Thoracic aorta (tissue), 2 donors: ENCODE results near the gene NRP1. TPM values are rescaled to one million over a fixed set of nuclear protein-coding genes. Genes with fewer than 3 reads are reported as not detected.

Experiments used
- ATAC-seq: fragments of 150-250 bp; one replicate; pipeline ENCODE4 v1.8.0; 2017; ENCODE audit warnings: low read depth; ENCODE audit not compliant: insufficient number of reproducible peaks, low FRiP score
- DNase-seq: peaks from one replicate; pipeline ENCODE4 v3.0.0-alpha.2; 2020; ENCODE audit warnings: low spot score
- H3K27ac ChIP-seq, 2 donors: fragments of 200-600 bp; sonication (generic); 1 replicate in 1 of 2; 2 replicates in 1 of 2; pipeline ENCODE4 v1.5.1; 2016; ENCODE audit warnings: mild to moderate bottlenecking in 2 of 2, moderate library complexity in 2 of 2
- H3K27me3 ChIP-seq: fragments of 200-600 bp; sonication (generic); replicated peaks from 2 replicates; pipeline ENCODE4 v1.6.0; 2016; ENCODE audit warnings: mild to moderate bottlenecking; ENCODE audit not compliant: insufficient read depth
- H3K36me3 ChIP-seq: fragments of 200-600 bp; sonication (generic); one replicate; pipeline ENCODE4 v1.5.1; 2016
- H3K4me1 ChIP-seq, 2 donors: fragments of 200-600 bp; sonication (generic); 1 replicate in 1 of 2; 2 replicates in 1 of 2; pipeline versions ENCODE4 v1.5.1 to v1.6.0; 2016; ENCODE audit warnings: low read depth in 2 of 2, mild to moderate bottlenecking in 1 of 2; ENCODE audit not compliant: control insufficient read depth in 1 of 2
- H3K4me3 ChIP-seq: fragments of 200-600 bp; sonication (generic); 2 replicates; pipeline ENCODE4 v1.5.1; 2016; ENCODE audit warnings: mild to moderate bottlenecking
- H3K9me3 ChIP-seq: fragments of 200-600 bp; sonication (generic); 2 replicates; pipeline ENCODE4 v1.5.1; 2016
- CTCF ChIP-seq: fragments of 200-600 bp; sonication (generic); IDR thresholded peaks from one replicate; pipeline ENCODE4 v1.5.1; 2019; ENCODE audit warnings: antibody characterized with exemption
- total RNA-seq, 2 donors: library from RNA; depleted of rRNA; stranded (reverse); fragments of >200 nt; gene quantifications; one replicate each; pipeline versions ENCODE4 v1.1.0 to v1.2.3, GENCODE V29; 2016

The NRP1 gene
- total RNA-seq, 2 donors from 2014 or later = 66.9 to 117 TPM

GRCh38 chr10:33314811-33315561 lies 19.5 kb downstream of the NRP1 start:
- no peaks in the 10 kb centered on the region for H3K36me3 ChIP-seq
- DNase-seq (no peak), ATAC-seq (no peak)
- peaks cover 10 to 24% of the 10 kb centered on the region in 2 donors for H3K4me1 ChIP-seq
- no peak overlapping the region for H3K27ac ChIP-seq
- TF ChIP-seq CTCF = no peak
- H3K4me3 ChIP-seq = no peak overlapping the region
- no peaks in the 10 kb centered on the region for H3K9me3 ChIP-seq
- no peaks in the 10 kb centered on the region for H3K27me3 ChIP-seq

GRCh38 chr10:33311640-33312039 lies 22.8 kb downstream of the NRP1 start:
- Histone ChIP-seq H3K27me3 (no peaks in the 10 kb centered on the region), H3K4me1 (peaks cover 15 to 26% of the 10 kb centered on the region in 2 donors), H3K27ac (no peak overlapping the region), H3K36me3 (no peaks in the 10 kb centered on the region), H3K9me3 (no peaks in the 10 kb centered on the region), H3K4me3 (no peak overlapping the region)
- no peak for TF ChIP-seq CTCF
- DNase-seq (no peak), ATAC-seq (no peak)

- Histone ChIP-seq H3K27me3 (no peaks in the 10 kb centered on the region), H3K4me3 (no peak overlapping the region), H3K4me1 (peaks cover 10 to 26% of the 10 kb centered on the region in 2 donors), H3K36me3 (no peaks in the 10 kb centered on the region), H3K27ac (no peak overlapping the region), H3K9me3 (no peaks in the 10 kb centered on the region)
- DNase-seq = no peak
- ATAC-seq = no peak
- no peak for TF ChIP-seq CTCF
These were observed 23.6 kb downstream of the NRP1 start for GRCh38 chr10:33310853-33311252.

GRCh38 chr10:33309406-33309805 lies 25.1 kb downstream of the NRP1 start:
- DNase-seq (no peak), ATAC-seq (no peak)
- Histone ChIP-seq H3K27me3 (no peaks in the 10 kb centered on the region), H3K9me3 (no peaks in the 10 kb centered on the region), H3K36me3 (no peaks in the 10 kb centered on the region), H3K4me3 (no peak overlapping the region), H3K4me1 (peaks cover 7 to 17% of the 10 kb centered on the region in 2 donors), H3K27ac (no peak overlapping the region)
- TF ChIP-seq CTCF = no peak

- peaks cover 7 to 23% of the 10 kb centered on the region in 2 donors for H3K4me1 ChIP-seq
- no peaks in the 10 kb centered on the region for H3K36me3 ChIP-seq
- no peak overlapping the region for H3K27ac ChIP-seq
- ATAC-seq (no peak), DNase-seq (no peak)
- TF ChIP-seq CTCF = no peak
- no peak overlapping the region for H3K4me3 ChIP-seq
- no peaks in the 10 kb centered on the region for H3K9me3 ChIP-seq
- no peaks in the 10 kb centered on the region for H3K27me3 ChIP-seq
These were observed 26.6 kb downstream of the NRP1 start for GRCh38 chr10:33307835-33308234.
